Measurements from ENCODE around the gene FOXA2. TPM values are rescaled to one million over a fixed set of nuclear protein-coding genes. Genes with fewer than 3 reads are reported as not detected.

The FOXA2 gene
- total and polyA plus RNA-seq, 2 donors (not counting 1 experiment from before 2014, with no cell fraction given): not detected

GRCh38 chr20:22545045-22545444 lies 39.3 kb downstream of the FOXA2 start:
- Mint-ChIP-seq H3K9me3 (ENCODE audit: insufficient read depth) (no peaks in the 10 kb centered on the region), H3K27me3 (peaks cover 14% of the 10 kb centered on the region), H3K4me1 (no peaks in the 10 kb centered on the region), H3K27ac (no peak overlapping the region), H3K4me3 (no peak overlapping the region)
- POLR2A ChIA-PET: no interaction called here
- no peak overlapping the region for H3K4me2 ChIP-seq (replicated peaks; ENCODE audit: low read depth, low read length, poor library complexity, severe bottlenecking)
- H3K9ac ChIP-seq (ENCODE audit: low read length): no peak overlapping the region
- ATAC-seq (ENCODE audit: low read depth) (no peak), DNase-seq (no peak)
- H4K20me1 ChIP-seq (ENCODE audit: control insufficient read depth, insufficient read depth, low read length, poor library complexity, severe bottlenecking): no peaks in the 10 kb centered on the region
- H3K9me3 ChIP-seq (ENCODE audit: control extremely low read depth in 1 of 3, control insufficient read depth in 2 of 3, insufficient read depth in 1 of 3, low read length in 2 of 3): peaks cover 0 to 4% (median 0%) of the 10 kb centered on the region in 3 donors
- no peaks in the 10 kb centered on the region for H3K4me1 ChIP-seq (ENCODE audit: control insufficient read depth in 2 of 2, insufficient read depth in 2 of 2, low read length in 2 of 2)
- CTCF ChIA-PET: no interaction called here
- H3K36me3 ChIP-seq (replicated peaks in 1 of 2; ENCODE audit: control extremely low read depth in 1 of 2, control insufficient read depth in 1 of 2, extremely low read depth in 1 of 2, insufficient read depth in 2 of 2, low read length in 1 of 2): no peaks in the 10 kb centered on the region
- no peak overlapping the region for H2AFZ ChIP-seq (ENCODE audit: insufficient read depth, low read depth, low read length, poor library complexity, severe bottlenecking)
- H3K4me3 ChIP-seq (ENCODE audit: control extremely low read depth in 1 of 5, extremely low read depth in 1 of 5, insufficient read depth in 1 of 5, low read depth in 2 of 5, low read length in 4 of 5): no peak overlapping the region
- peaks cover 0 to 5% (median 0%) of the 10 kb centered on the region in 4 experiments for H3K27me3 ChIP-seq (replicated peaks in 1 of 4; ENCODE audit: control extremely low read depth in 1 of 4, control insufficient read depth in 3 of 4, insufficient read depth in 4 of 4, low read length in 3 of 4)
- TF ChIP-seq CTCF (IDR thresholded peaks at IDR 0.05) (no peak), EZH2 (IDR thresholded peaks at IDR 0.05; ENCODE audit: borderline replicate concordance, insufficient read depth, low read depth, low read length, poor library complexity, severe bottlenecking) (no peak)
- intact Hi-C loops (cut with micrococcal nuclease): no loop called here
- no peak overlapping the region for H3K27ac ChIP-seq (ENCODE audit: low read length in 2 of 2)
- H3K79me2 ChIP-seq (ENCODE audit: control insufficient read depth, insufficient read depth, low read length): no peaks in the 10 kb centered on the region

GRCh38 chr20:22544462-22544861 lies 39.9 kb downstream of the FOXA2 start:
- Histone ChIP-seq H3K9ac (ENCODE audit: low read length) (no peak overlapping the region), H3K27ac (ENCODE audit: low read length in 2 of 2) (no peak overlapping the region), H3K4me2 (replicated peaks; ENCODE audit: low read depth, low read length, poor library complexity, severe bottlenecking) (no peak overlapping the region), H3K4me3 (ENCODE audit: control extremely low read depth in 1 of 5, extremely low read depth in 1 of 5, insufficient read depth in 1 of 5, low read depth in 2 of 5, low read length in 4 of 5) (no peak overlapping the region), H3K79me2 (ENCODE audit: control insufficient read depth, insufficient read depth, low read length) (no peaks in the 10 kb centered on the region), H3K4me1 (ENCODE audit: control insufficient read depth in 2 of 2, insufficient read depth in 2 of 2, low read length in 2 of 2) (no peaks in the 10 kb centered on the region), H3K9me3 (ENCODE audit: control extremely low read depth in 1 of 3, control insufficient read depth in 2 of 3, insufficient read depth in 1 of 3, low read length in 2 of 3) (peaks cover 0 to under 1% (median 0%) of the 10 kb centered on the region in 3 donors), H3K27me3 (replicated peaks in 1 of 4; ENCODE audit: control extremely low read depth in 1 of 4, control insufficient read depth in 3 of 4, insufficient read depth in 4 of 4, low read length in 3 of 4) (peaks cover 0 to 5% (median 0%) of the 10 kb centered on the region in 4 experiments), H3K36me3 (replicated peaks in 1 of 2; ENCODE audit: control extremely low read depth in 1 of 2, control insufficient read depth in 1 of 2, extremely low read depth in 1 of 2, insufficient read depth in 2 of 2, low read length in 1 of 2) (no peaks in the 10 kb centered on the region), H4K20me1 (ENCODE audit: control insufficient read depth, insufficient read depth, low read length, poor library complexity, severe bottlenecking) (no peaks in the 10 kb centered on the region), H2AFZ (ENCODE audit: insufficient read depth, low read depth, low read length, poor library complexity, severe bottlenecking) (no peak overlapping the region)
- TF ChIP-seq CTCF (IDR thresholded peaks at IDR 0.05): no peak
- no peak for TF ChIP-seq EZH2 (IDR thresholded peaks at IDR 0.05; ENCODE audit: borderline replicate concordance, insufficient read depth, low read depth, low read length, poor library complexity, severe bottlenecking)
- ChIA-PET CTCF (no interaction called here), POLR2A (no interaction called here)
- H3K4me1 Mint-ChIP-seq: no peaks in the 10 kb centered on the region
- ATAC-seq (ENCODE audit: low read depth): no peak
- no peaks in the 10 kb centered on the region for H3K9me3 Mint-ChIP-seq (ENCODE audit: insufficient read depth)
- WGBS (ENCODE audit: insufficient coverage): no CpG with 5 or more reads among the region's 1 CpG
- no peak for DNase-seq
- intact Hi-C loops (cut with micrococcal nuclease): no loop called here
- peaks cover 14% of the 10 kb centered on the region for H3K27me3 Mint-ChIP-seq
- no peak overlapping the region for H3K4me3 Mint-ChIP-seq
- H3K27ac Mint-ChIP-seq: no peak overlapping the region
